ENCODE data around the gene TTC7B. TPM values are rescaled to one million over a fixed set of nuclear protein-coding genes. Genes with fewer than 3 reads are reported as not detected.

Gene TTC7B
- polyA plus RNA-seq, 1 donor (not counting 4 experiments of a cell fraction or from before 2014, with no cell fraction given): 21.4 TPM

- Histone ChIP-seq H3K4me3 (ENCODE audit: control insufficient read depth in 2 of 3, extremely low read depth in 1 of 3, insufficient read depth in 2 of 3, low read depth in 1 of 3, low read length in 3 of 3) (no peak overlapping the region), H3K36me3 (ENCODE audit: control insufficient read depth in 2 of 2, extremely low read depth in 1 of 2, insufficient read depth in 2 of 2, low read length in 2 of 2) (peaks cover 0 to 3% of the 10 kb centered on the region in 2 experiments), H3K4me1 (ENCODE audit: control insufficient read depth, extremely low read depth, insufficient read depth, low read length) (no peaks in the 10 kb centered on the region), H3K27me3 (ENCODE audit: control insufficient read depth, extremely low read depth, insufficient read depth, low read length) (no peaks in the 10 kb centered on the region), H3K27ac (ENCODE audit: control insufficient read depth, insufficient read depth, low read length) (no peak overlapping the region), H3K9ac (ENCODE audit: control insufficient read depth, extremely low read depth, insufficient read depth, low read length) (no peak overlapping the region), H3K9me1 (ENCODE audit: control insufficient read depth, extremely low read depth, insufficient read depth, low read length) (no peaks in the 10 kb centered on the region), H4K20me1 (ENCODE audit: control insufficient read depth, extremely low read depth, insufficient read depth, low read length) (no peaks in the 10 kb centered on the region), H3K9me3 (ENCODE audit: control insufficient read depth, low read depth, low read length) (no peaks in the 10 kb centered on the region), H3K79me2 (ENCODE audit: control insufficient read depth, insufficient read depth, low read length) (no peaks in the 10 kb centered on the region), H3K4me2 (ENCODE audit: control insufficient read depth, extremely low read depth, insufficient read depth, low read depth, low read length) (no peak overlapping the region), H2AFZ (ENCODE audit: control insufficient read depth, low read length) (no peak overlapping the region)
- no peak for FAIRE-seq
- no peak for DNase-seq (ENCODE audit: low read depth, low spot score)
- dilution Hi-C loops (cut with MboI; ENCODE audit: extremely low pct_ligation_motif_present, low sequenced_read_pairs): no loop called here
- TF ChIP-seq CTCF (optimal IDR thresholded peaks at IDR 0.05 in 1 of 3, IDR thresholded peaks at IDR 0.05 in 1 of 3, conservative IDR thresholded peaks at IDR 0.05 in 1 of 3; ENCODE audit: extremely low read depth in 1 of 3, insufficient read depth in 2 of 3, low read length in 3 of 3) (no peak), EZH2 (IDR thresholded peaks at IDR 0.05; ENCODE audit: low read length) (no peak)
Measured at GRCh38 chr14:90741682-90741946, 74.6 kb downstream of the TTC7B start.

GRCh38 chr14:90740946-90741681 lies 75.1 kb downstream of the TTC7B start:
- Histone ChIP-seq H3K4me1 (ENCODE audit: control insufficient read depth, extremely low read depth, insufficient read depth, low read length) (no peaks in the 10 kb centered on the region), H3K36me3 (ENCODE audit: control insufficient read depth in 2 of 2, extremely low read depth in 1 of 2, insufficient read depth in 2 of 2, low read length in 2 of 2) (peaks cover 0 to 3% of the 10 kb centered on the region in 2 experiments), H3K9me1 (ENCODE audit: control insufficient read depth, extremely low read depth, insufficient read depth, low read length) (no peaks in the 10 kb centered on the region), H3K4me2 (ENCODE audit: control insufficient read depth, extremely low read depth, insufficient read depth, low read depth, low read length) (no peak overlapping the region), H3K79me2 (ENCODE audit: control insufficient read depth, insufficient read depth, low read length) (no peaks in the 10 kb centered on the region), H2AFZ (ENCODE audit: control insufficient read depth, low read length) (no peak overlapping the region), H3K9ac (ENCODE audit: control insufficient read depth, extremely low read depth, insufficient read depth, low read length) (no peak overlapping the region), H3K9me3 (ENCODE audit: control insufficient read depth, low read depth, low read length) (no peaks in the 10 kb centered on the region), H3K27me3 (ENCODE audit: control insufficient read depth, extremely low read depth, insufficient read depth, low read length) (no peaks in the 10 kb centered on the region), H3K4me3 (ENCODE audit: control insufficient read depth in 2 of 3, extremely low read depth in 1 of 3, insufficient read depth in 2 of 3, low read depth in 1 of 3, low read length in 3 of 3) (no peak overlapping the region), H3K27ac (ENCODE audit: control insufficient read depth, insufficient read depth, low read length) (no peak overlapping the region), H4K20me1 (ENCODE audit: control insufficient read depth, extremely low read depth, insufficient read depth, low read length) (no peaks in the 10 kb centered on the region)
- dilution Hi-C loops (cut with MboI; ENCODE audit: extremely low pct_ligation_motif_present, low sequenced_read_pairs): no loop called here
- TF ChIP-seq CTCF (optimal IDR thresholded peaks at IDR 0.05 in 1 of 3, IDR thresholded peaks at IDR 0.05 in 1 of 3, conservative IDR thresholded peaks at IDR 0.05 in 1 of 3; ENCODE audit: extremely low read depth in 1 of 3, insufficient read depth in 2 of 3, low read length in 3 of 3): no peak
- TF ChIP-seq EZH2 (IDR thresholded peaks at IDR 0.05; ENCODE audit: low read length): no peak
- FAIRE-seq: no peak
- no peak for DNase-seq (ENCODE audit: low read depth, low spot score)

Data from keratinocyte (primary cell).